GM10847 (cell line): Measurements from ENCODE around the gene PADI6.

Experiments
- POLR2A ChIP-seq: IDR thresholded peaks from 2 replicates; pipeline ENCODE4 v1.6.1; 2011; ENCODE audit not compliant: insufficient read length; ENCODE audit errors: extremely low read depth

PADI6 gene

GRCh38 chr1:17351598-17352324, 20.2 kb upstream of the PADI6 start:
- no peak for TF ChIP-seq POLR2A

- TF ChIP-seq POLR2A: no peak
Observed at GRCh38 chr1:17352419-17352909, 19.5 kb upstream of the PADI6 start.

GRCh38 chr1:17355898-17356297, 16.1 kb upstream of the PADI6 start:
- TF ChIP-seq POLR2A: no peak

GRCh38 chr1:17356387-17357026, 15.5 kb upstream of the PADI6 start:
- TF ChIP-seq POLR2A: no peak

- TF ChIP-seq POLR2A: no peak
Observed at GRCh38 chr1:17358557-17358956, 13.4 kb upstream of the PADI6 start.

GRCh38 chr1:17359031-17359430, 13.0 kb upstream of the PADI6 start:
- no peak for TF ChIP-seq POLR2A

GRCh38 chr1:17359808-17360207, 12.2 kb upstream of the PADI6 start:
- no peak for TF ChIP-seq POLR2A

- TF ChIP-seq POLR2A: no peak
Observed at GRCh38 chr1:17360272-17360956, 11.6 kb upstream of the PADI6 start.

- TF ChIP-seq POLR2A: no peak
Observed at GRCh38 chr1:17361687-17362086, 10.3 kb upstream of the PADI6 start.

GRCh38 chr1:17363351-17363750, 8.6 kb upstream of the PADI6 start:
- no peak for TF ChIP-seq POLR2A

GRCh38 chr1:17363771-17364170, 8.2 kb upstream of the PADI6 start:
- TF ChIP-seq POLR2A: no peak

GRCh38 chr1:17365293-17365692, 6.7 kb upstream of the PADI6 start:
- TF ChIP-seq POLR2A: no peak

- TF ChIP-seq POLR2A: no peak
Observed at GRCh38 chr1:17369466-17369865, 2.5 kb upstream of the PADI6 start.

- no peak for TF ChIP-seq POLR2A
Observed at GRCh38 chr1:17370618-17371017, 1.4 kb upstream of the PADI6 start.

GRCh38 chr1:17372955-17373354, 959 bp downstream of the PADI6 start:
- TF ChIP-seq POLR2A: no peak

GRCh38 chr1:17375651-17376050, 3.7 kb downstream of the PADI6 start:
- TF ChIP-seq POLR2A: no peak

GRCh38 chr1:17377325-17377953, 5.4 kb downstream of the PADI6 start:
- no peak for TF ChIP-seq POLR2A
